Endothelial cell of umbilical vein (primary cell): Measurements from ENCODE around the gene ELL2.

ENCODE experiments used
- CTCF ChIP-seq, 2 donors: IDR thresholded peaks; 1 replicate in 1 of 2; 2 replicates in 1 of 2; pipeline ENCODE4 v1.5.1; 2011; ENCODE audit warnings: low read length in 2 of 2, mild to moderate bottlenecking in 2 of 2, moderate library complexity in 2 of 2, control low read depth in 1 of 2, inconsistent platforms in 1 of 2, low read depth in 1 of 2; ENCODE audit not compliant: insufficient read depth in 1 of 2; ENCODE audit errors: extremely low read depth in 1 of 2
- EZH2 ChIP-seq: IDR thresholded peaks from 2 replicates; pipeline ENCODE4 v1.6.1; 2012; ENCODE audit warnings: borderline replicate concordance, low read depth, mild to moderate bottlenecking, moderate library complexity, low read length, inconsistent platforms; ENCODE audit not compliant: severe bottlenecking
- FOS ChIP-seq: IDR thresholded peaks from 2 replicates; pipeline ENCODE4 v1.6.1; 2011; ENCODE audit warnings: mild to moderate bottlenecking, low read length, moderate library complexity, borderline replicate concordance; ENCODE audit not compliant: insufficient read depth
- GATA2 ChIP-seq: IDR thresholded peaks from 2 replicates; pipeline ENCODE4 v1.7.0; 2011; ENCODE audit warnings: low read depth, mild to moderate bottlenecking, moderate library complexity, mixed read lengths, low read length; ENCODE audit not compliant: insufficient read length, insufficient read depth
- JUN ChIP-seq: IDR thresholded peaks from 2 replicates; pipeline ENCODE4 v1.6.1; 2011; ENCODE audit warnings: borderline replicate concordance, low read depth; ENCODE audit not compliant: insufficient read length, insufficient read depth
- MAX ChIP-seq: IDR thresholded peaks from 2 replicates; pipeline ENCODE4 v1.6.1; 2011; ENCODE audit not compliant: insufficient read depth, insufficient read length
- MYC ChIP-seq: IDR thresholded peaks from one replicate; pipeline ENCODE4 v1.6.1; 2011; ENCODE audit warnings: mild to moderate bottlenecking, low read depth, low read length
- POLR2A ChIP-seq: IDR thresholded peaks from 2 replicates; pipeline ENCODE4 v1.6.1; 2012; ENCODE audit warnings: low read depth, mild to moderate bottlenecking, control low read depth, low read length
- POLR2AphosphoS5 ChIP-seq: IDR thresholded peaks from 2 replicates; pipeline ENCODE4 v1.6.1; 2012; ENCODE audit warnings: low read depth, mild to moderate bottlenecking, control low read depth, low read length, moderate library complexity; ENCODE audit not compliant: insufficient read depth

GRCh38 chr5:95993266-95993665, 31.6 kb upstream of the ELL2 start:
- TF ChIP-seq POLR2AphosphoS5: no peak
- TF ChIP-seq EZH2: no peak
- no peak for TF ChIP-seq POLR2A
- no peak for TF ChIP-seq CTCF (IDR thresholded peaks at IDR 0.05; ENCODE audit: extremely low read depth in 1 of 2, insufficient read depth in 1 of 2, low read depth in 1 of 2, low read length in 2 of 2)
- no peak for TF ChIP-seq MAX
- TF ChIP-seq MYC: no peak
- no peak for TF ChIP-seq JUN
- TF ChIP-seq FOS: no peak
- TF ChIP-seq GATA2: no peak
